LNCAP (cell line): ENCODE measurements around the gene ADAM30.

Experiments used
- TF ChIP-seq, protein P1 (sequence below): fragments of 450-650 bp; IDR thresholded peaks from 2 replicates; pipeline ENCODE4 v1.5.1; 2017; ENCODE audit warnings: mild to moderate bottlenecking

Gene ADAM30

GRCh38 chr1:119893827-119894700, 2.3 kb downstream of the ADAM30 start:
- TF ChIP-seq, protein P1, sequence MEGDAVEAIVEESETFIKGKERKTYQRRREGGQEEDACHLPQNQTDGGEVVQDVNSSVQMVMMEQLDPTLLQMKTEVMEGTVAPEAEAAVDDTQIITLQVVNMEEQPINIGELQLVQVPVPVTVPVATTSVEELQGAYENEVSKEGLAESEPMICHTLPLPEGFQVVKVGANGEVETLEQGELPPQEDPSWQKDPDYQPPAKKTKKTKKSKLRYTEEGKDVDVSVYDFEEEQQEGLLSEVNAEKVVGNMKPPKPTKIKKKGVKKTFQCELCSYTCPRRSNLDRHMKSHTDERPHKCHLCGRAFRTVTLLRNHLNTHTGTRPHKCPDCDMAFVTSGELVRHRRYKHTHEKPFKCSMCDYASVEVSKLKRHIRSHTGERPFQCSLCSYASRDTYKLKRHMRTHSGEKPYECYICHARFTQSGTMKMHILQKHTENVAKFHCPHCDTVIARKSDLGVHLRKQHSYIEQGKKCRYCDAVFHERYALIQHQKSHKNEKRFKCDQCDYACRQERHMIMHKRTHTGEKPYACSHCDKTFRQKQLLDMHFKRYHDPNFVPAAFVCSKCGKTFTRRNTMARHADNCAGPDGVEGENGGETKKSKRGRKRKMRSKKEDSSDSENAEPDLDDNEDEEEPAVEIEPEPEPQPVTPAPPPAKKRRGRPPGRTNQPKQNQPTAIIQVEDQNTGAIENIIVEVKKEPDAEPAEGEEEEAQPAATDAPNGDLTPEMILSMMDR = no peak

- TF ChIP-seq, protein P1 = no peak
These were observed 3.0 kb downstream of the ADAM30 start for GRCh38 chr1:119893238-119893791.

DNA sequence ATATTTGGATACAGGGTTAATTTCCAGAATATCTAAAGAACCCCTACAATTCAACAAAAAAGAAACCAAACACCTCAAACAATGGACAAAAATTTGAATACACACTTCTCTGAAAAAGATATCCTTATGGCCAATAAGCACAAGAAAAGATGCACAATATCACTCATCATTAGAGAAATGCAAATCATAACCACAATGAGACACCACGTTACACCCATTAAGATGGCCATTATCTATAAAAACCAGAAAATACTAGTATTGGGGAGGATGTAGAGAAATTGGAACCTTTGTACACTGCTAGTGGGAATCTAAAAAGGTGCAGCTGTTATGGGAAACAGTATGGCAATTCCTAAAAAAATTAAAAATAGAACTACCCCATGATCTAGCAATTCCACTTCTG, 4.9 kb downstream of the ADAM30 start:
- TF ChIP-seq, protein P1 = no peak

DNA sequence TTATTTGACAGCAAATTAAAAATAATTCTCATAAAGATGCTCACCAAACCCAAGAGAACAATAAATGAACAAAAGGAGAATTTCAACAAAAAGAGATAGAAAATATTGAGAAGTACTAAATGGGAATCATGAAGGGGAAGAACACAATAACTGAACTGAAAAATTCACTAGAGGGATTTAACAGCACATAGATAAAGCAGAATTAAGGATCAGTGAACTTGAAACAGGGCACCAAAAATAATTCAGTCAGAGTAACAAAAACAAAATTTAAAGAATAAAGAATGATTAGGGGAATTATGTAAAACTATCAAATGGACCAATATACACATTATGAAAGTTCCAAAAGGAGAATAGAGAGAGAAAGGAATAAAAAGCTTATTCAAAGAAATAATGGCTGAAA, 7.8 kb downstream of the ADAM30 start:
- TF ChIP-seq, protein P1 = no peak

DNA sequence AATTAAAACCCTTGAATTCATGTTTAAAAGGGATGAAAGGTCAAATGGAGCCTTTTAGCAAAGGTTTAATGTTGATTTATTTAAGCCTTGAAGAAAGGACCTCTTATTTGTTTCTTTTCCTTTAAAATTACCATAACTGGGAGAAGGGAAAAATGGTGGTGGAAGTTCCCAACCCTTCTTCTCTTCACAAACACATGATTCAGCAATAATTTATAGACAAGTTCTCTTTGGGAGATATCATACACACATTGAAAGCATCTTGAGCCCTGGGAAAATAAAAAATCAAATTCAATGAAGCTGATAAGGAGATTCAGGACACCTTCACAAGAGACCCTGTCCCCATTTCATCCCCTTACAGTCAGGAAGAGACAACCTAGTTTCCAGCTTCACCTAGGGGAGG, 8.9 kb downstream of the ADAM30 start:
- TF ChIP-seq, protein P1 = no peak

DNA sequence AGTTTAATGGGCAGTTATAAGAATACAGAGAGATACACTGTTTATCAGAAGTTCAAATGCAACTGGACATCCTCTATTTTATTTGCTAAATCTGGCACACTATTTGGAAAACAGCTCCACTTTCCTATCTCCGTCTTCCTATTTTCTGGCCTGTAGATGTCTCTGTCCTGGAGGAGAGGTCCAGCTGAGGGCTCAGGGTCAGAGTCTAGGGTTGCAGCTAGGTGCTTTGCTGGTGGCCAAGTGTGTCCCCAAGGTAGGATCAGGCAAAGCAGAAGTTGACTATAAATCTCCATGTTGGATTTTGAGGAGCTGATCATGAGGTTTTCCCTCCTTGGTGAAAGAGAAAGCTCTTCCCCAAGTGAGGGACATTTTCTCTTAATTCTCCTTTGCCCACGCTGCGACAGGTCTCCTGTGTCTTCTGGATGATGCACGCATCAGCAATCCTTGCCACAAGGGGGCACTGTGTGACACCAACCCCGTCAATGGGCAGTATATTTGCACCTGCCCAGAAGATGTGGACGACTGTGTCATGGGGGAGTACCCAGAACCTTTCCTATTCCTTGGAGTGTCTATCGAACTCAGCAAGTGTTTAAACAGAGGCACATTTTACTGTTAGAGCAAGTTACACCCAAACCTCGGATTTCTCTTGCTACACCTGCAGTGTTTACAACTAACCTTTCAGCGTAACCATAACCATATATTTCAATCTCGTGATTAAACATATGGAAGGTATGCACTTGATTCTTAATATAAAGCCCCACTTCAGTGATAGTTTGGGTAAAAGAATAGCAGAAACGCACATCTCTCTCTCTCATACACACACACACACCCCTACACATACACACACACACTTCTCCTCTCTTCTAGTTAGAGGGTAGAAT, 10.2 kb downstream of the ADAM30 start:
- TF ChIP-seq, protein P1 = peak; percentile 84

DNA sequence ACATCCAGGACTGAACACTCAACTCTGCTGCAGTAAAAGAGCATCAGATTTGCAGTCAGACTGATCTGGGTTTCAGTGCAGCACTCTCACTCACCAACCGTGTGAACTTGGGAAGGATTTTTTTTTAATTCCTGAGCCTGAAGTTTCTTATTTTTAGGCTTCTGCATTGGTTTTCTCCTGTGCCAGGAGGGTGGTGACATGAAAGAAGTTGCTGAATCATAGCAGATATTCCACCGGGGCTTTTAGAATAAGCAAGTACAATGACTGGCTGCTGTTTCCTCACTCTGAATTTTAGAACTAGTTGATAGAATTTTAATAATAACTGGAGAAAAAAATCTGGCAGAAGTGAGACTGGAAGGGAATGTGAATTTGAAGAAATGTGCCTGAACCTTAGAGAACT, 11.6 kb downstream of the ADAM30 start:
- TF ChIP-seq, protein P1 = no peak
